C4-2B (cell line): ENCODE data around the gene KDELR3.

Source experiments
- CTCF ChIP-seq: fragments of 450-650 bp; conservative IDR thresholded peaks from 2 replicates; pipeline ENCODE4 v1.5.1; 2017; ENCODE audit warnings: mild to moderate bottlenecking
- ZFX ChIP-seq: fragments of 450-650 bp; IDR thresholded peaks from 2 replicates; pipeline ENCODE4 v1.6.1; 2017

GRCh38 chr22:38433871-38434270 lies 34.0 kb upstream of the KDELR3 start:
- TF ChIP-seq CTCF (no peak), ZFX (no peak)
